Kidney (tissue), 14 donors: Measurements from ENCODE around the gene DNAJC28. TPM values are rescaled to one million over a fixed set of nuclear protein-coding genes. Genes with fewer than 3 reads are reported as not detected.
A peak's percentile ranks its signal among the peaks of the same experiment; 100 is the strongest.

Source experiments
- DNase-seq, 5 donors: peaks; one replicate each; pipeline ENCODE4 v3.0.0-alpha.2; 2013 to 2020
- FAIRE-seq: peaks from 2 replicates; lab custom pipeline; 2012; peaks lifted over from hg19 to GRCh38; lab: Jason Lieb, UNC
- H3K27ac ChIP-seq, 2 donors: one replicate each; pipeline ENCODE4 v1.7.0; 2013; ENCODE audit warnings: low read depth in 2 of 2, low read length in 2 of 2, inconsistent platforms in 1 of 2
- H3K27me3 ChIP-seq: one replicate; pipeline ENCODE4 v1.7.1; 2013; ENCODE audit warnings: low read length, inconsistent platforms; ENCODE audit not compliant: control insufficient read depth, insufficient read depth
- H3K36me3 ChIP-seq, 3 donors: one replicate each; pipeline versions ENCODE4 v1.7.0 to v1.7.1; 2013; ENCODE audit warnings: low read length in 3 of 3, control low read depth in 1 of 3, inconsistent platforms in 1 of 3; ENCODE audit not compliant: insufficient read depth in 3 of 3, control insufficient read depth in 2 of 3
- H3K4me1 ChIP-seq, 3 donors: one replicate each; pipeline versions ENCODE4 v1.7.0 to v1.7.1; 2013; ENCODE audit warnings: low read length in 3 of 3, inconsistent platforms in 1 of 3, low read depth in 1 of 3; ENCODE audit not compliant: control insufficient read depth in 2 of 3, insufficient read depth in 2 of 3
- H3K4me3 ChIP-seq, 3 donors: one replicate each; pipeline versions ENCODE4 v1.7.0 to v1.8.1; 2013; ENCODE audit warnings: low read length in 3 of 3, control low read depth in 1 of 3, inconsistent platforms in 1 of 3
- H3K9ac ChIP-seq, 3 donors: one replicate each; pipeline versions ENCODE4 v1.7.0 to v1.7.1; 2013; ENCODE audit warnings: low read length in 3 of 3, control low read depth in 1 of 3, inconsistent platforms in 1 of 3
- H3K9me3 ChIP-seq, 3 donors: one replicate each; pipeline versions ENCODE4 v1.7.0 to v1.7.1; 2013; ENCODE audit warnings: low read length in 3 of 3, control low read depth in 1 of 3, inconsistent platforms in 1 of 3; ENCODE audit not compliant: control insufficient read depth in 2 of 3, insufficient read depth in 1 of 3
- intact Hi-C: fragments of 100-400 bp; cut with DNase I; formaldehyde crosslinking; loops from one replicate; pipeline ENCODE4 v1.11.1; 2022
- polyA plus RNA-seq: library from polyadenylated mRNA; stranded (reverse); fragments of 350-450 nt; fragmentation: Illumina TruSeq; extraction: RNeasy Lipid Tissue Mini Kit (QIAGEN cat#74804); gene quantifications from one replicate; pipeline ENCODE4 v1.2.3, GENCODE V29; 2014; ENCODE audit warnings: low read depth, low replicate concordance; ENCODE audit not compliant: insufficient read depth
- total RNA-seq: library from RNA; stranded (reverse); fragmentation: NEBNext Ultra II Directional; extraction: Animal tissue kit (Norgen Biotek cat#: 25700); gene quantifications from one replicate; pipeline ENCODE4 v1.2.1, GENCODE V29; 2021
- TF ChIP-seq, protein P1 (sequence below): IDR thresholded peaks from 3 replicates; pipeline ENCODE4 v1.5.1; 2012; ENCODE audit warnings: mild to moderate bottlenecking, moderate library complexity, borderline replicate concordance; ENCODE audit not compliant: insufficient read depth; ENCODE audit errors: extremely low read depth
- donor health status: control.
- donor health status: control.
- donor health status: control.
- donor health status: control.
- donor health status: control.
- donor health status: DM: yes; HTN: yes; CAD: no.
- donor health status: Normal renal cell carcinoma (clear cell type).

DNAJC28 gene
- total and polyA plus RNA-seq, 2 donors from 2014 or later, result 2.2 to 4.6 TPM

DNA sequence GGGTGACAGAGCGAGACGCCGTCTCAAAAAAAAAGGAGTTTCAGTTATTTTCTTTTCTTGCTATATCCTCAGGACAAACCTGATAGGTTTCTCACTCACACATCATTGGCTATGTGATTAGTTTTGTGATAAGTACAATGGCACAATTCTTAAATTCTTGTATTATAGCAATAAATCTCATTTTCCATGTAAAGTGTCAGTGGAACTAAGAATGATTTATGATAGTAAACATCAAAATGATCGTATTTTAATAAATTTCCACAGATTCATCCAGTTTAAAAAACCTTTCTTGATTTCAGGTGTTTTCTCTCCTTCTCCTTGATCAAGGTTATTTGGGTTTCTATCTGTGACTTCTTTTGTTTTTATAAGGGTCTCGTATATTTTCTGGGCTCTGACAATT, 3.5 kb downstream of the DNAJC28 start:
- Histone ChIP-seq H3K27me3 (no peaks in the 10 kb centered on the region), H3K4me1 (peaks cover 0 to 3% (median 0%) of the 10 kb centered on the region in 3 donors), H3K36me3 (no peaks in the 10 kb centered on the region), H3K27ac (no peak overlapping the region), H3K9ac (no peak overlapping the region), H3K4me3 (no peak overlapping the region), H3K9me3 (no peaks in the 10 kb centered on the region)
- DNase-seq, result no peak
- FAIRE-seq, result no peak
- TF ChIP-seq, protein P1, sequence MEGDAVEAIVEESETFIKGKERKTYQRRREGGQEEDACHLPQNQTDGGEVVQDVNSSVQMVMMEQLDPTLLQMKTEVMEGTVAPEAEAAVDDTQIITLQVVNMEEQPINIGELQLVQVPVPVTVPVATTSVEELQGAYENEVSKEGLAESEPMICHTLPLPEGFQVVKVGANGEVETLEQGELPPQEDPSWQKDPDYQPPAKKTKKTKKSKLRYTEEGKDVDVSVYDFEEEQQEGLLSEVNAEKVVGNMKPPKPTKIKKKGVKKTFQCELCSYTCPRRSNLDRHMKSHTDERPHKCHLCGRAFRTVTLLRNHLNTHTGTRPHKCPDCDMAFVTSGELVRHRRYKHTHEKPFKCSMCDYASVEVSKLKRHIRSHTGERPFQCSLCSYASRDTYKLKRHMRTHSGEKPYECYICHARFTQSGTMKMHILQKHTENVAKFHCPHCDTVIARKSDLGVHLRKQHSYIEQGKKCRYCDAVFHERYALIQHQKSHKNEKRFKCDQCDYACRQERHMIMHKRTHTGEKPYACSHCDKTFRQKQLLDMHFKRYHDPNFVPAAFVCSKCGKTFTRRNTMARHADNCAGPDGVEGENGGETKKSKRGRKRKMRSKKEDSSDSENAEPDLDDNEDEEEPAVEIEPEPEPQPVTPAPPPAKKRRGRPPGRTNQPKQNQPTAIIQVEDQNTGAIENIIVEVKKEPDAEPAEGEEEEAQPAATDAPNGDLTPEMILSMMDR, result no peak
- intact Hi-C loops, result no loop called here

- FAIRE-seq (no peak), DNase-seq (no peak)
- Histone ChIP-seq H3K27ac (no peak overlapping the region), H3K9ac (no peak overlapping the region), H3K4me1 (no peaks in the 10 kb centered on the region), H3K27me3 (no peaks in the 10 kb centered on the region), H3K9me3 (no peaks in the 10 kb centered on the region), H3K36me3 (no peaks in the 10 kb centered on the region), H3K4me3 (no peak overlapping the region)
- intact Hi-C loops, result no loop called here
- TF ChIP-seq, protein P1, result no peak
Measured at GRCh38 chr21:33481314-33481943, 10.1 kb downstream of the DNAJC28 start.

DNA sequence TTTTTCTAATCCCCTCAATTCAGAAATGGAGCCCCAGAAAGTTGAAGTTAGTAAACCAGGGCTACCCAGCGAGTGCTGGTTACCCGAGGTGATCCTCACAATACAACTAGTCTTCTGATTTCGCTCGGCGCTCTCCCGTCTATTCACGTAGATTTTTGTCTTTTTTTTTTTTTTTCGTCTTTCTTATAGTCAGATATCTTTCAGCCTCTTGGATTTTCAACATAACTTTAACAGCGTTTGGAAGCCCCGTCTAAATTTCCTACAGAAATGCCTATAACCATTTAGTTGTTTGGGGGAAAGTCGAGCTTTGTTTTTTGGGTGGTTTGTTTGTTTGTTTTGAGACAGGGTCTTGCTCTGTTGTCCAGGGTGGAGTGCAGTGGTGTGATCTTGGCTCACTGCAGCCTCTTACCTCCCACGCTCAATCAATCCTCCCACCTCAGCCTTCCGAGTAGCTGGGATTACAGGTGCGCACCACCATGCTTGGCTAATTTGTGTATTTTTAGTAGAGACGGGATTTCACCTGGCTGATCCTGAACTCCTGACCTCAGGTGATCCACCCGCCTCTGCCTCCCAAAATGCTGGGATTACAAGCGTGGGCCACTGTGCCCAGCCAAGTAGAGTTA, 10.9 kb downstream of the DNAJC28 start:
- Histone ChIP-seq H3K4me3 (peak overlapping the region; percentile 87 to 92 (median 92)), H3K27ac (peak overlapping the region; percentile 24 to 86), H3K27me3 (no peaks in the 10 kb centered on the region), H3K9ac (peak overlapping the region; percentile 70 to 94 (median 80)), H3K36me3 (no peaks in the 10 kb centered on the region), H3K9me3 (no peaks in the 10 kb centered on the region), H3K4me1 (no peaks in the 10 kb centered on the region)
- FAIRE-seq, result no peak
- intact Hi-C loops, result no loop called here
- DNase-seq, result peak in 1 of 5 donors; percentile 5
- TF ChIP-seq, protein P1, result no peak
